Caco-2 (cell line): Measurements from ENCODE around the gene ACSL1. TPM values are rescaled to one million over a fixed set of nuclear protein-coding genes. Genes with fewer than 3 reads are reported as not detected.
A peak's percentile ranks its signal among the peaks of the same experiment; 100 is the strongest.
"Not testable (repeated sequence)": the region's sequence is repeated elsewhere in the genome, so short reads cannot be mapped to it uniquely, and the experiment has no call there.

ENCODE experiments used
- BruUV-seq: library from RNA; stranded (reverse); fragments of 400-500 nt; replicated peaks from 2 replicates; lab custom pipeline; 2021; lab: Mats Ljungman, UMichigan
- CTCF ChIA-PET: fragments of 300-600 bp; sonication (Branson Sonifier 250); formaldehyde crosslinking; loops from one replicate; lab custom pipeline; 2022; ENCODE audit warnings: antibody characterized with exemption; lab: Charles Lee
- POLR2A ChIA-PET: fragments of 300-600 bp; sonication (Branson Sonifier 250); formaldehyde crosslinking; loops from one replicate; lab custom pipeline; 2022; ENCODE audit warnings: antibody characterized with exemption; lab: Charles Lee
- DNase-seq, 2 experiments: peaks; one replicate each; pipeline versions ENCODE4 v3.0.0 to v3.0.0-alpha.2; 2020 to 2022
- H3K27me3 ChIP-seq: replicated peaks from 2 replicates; pipeline ENCODE4 v1.6.0; 2011; ENCODE audit warnings: low read length; ENCODE audit not compliant: control insufficient read depth, insufficient read depth
- H3K36me3 ChIP-seq: 2 replicates; pipeline ENCODE4 v1.5.1; 2011; ENCODE audit warnings: low read length; ENCODE audit not compliant: control insufficient read depth, insufficient read depth
- H3K4me1 ChIP-seq: fragments of 250-450 bp; sonication (Bioruptor Pico); 2 replicates; pipeline ENCODE4 v1.5.1; 2020; ENCODE audit warnings: mild to moderate bottlenecking
- H3K4me3 ChIP-seq: 2 replicates; pipeline ENCODE4 v1.5.1; 2011; ENCODE audit warnings: low read depth, mild to moderate bottlenecking, control low read depth, low read length
- H3K9me3 ChIP-seq: fragments of 250-450 bp; sonication (Bioruptor Pico); 2 replicates; pipeline ENCODE4 v1.5.1; 2020; ENCODE audit warnings: mild to moderate bottlenecking, moderate library complexity
- H3K27ac Mint-ChIP-seq: one replicate; pipeline ENCODE4 v1.8.0; 2022; ENCODE audit warnings: mixed read lengths; ENCODE audit not compliant: unreplicated experiment
- H3K27me3 Mint-ChIP-seq: one replicate; pipeline ENCODE4 v1.8.0; 2022; ENCODE audit warnings: mixed read lengths; ENCODE audit not compliant: insufficient read depth, unreplicated experiment
- H3K36me3 Mint-ChIP-seq: one replicate; pipeline ENCODE4 v1.8.0; 2022; ENCODE audit warnings: mild to moderate bottlenecking, mixed read lengths; ENCODE audit not compliant: insufficient read depth, unreplicated experiment
- H3K4me1 Mint-ChIP-seq: one replicate; pipeline ENCODE4 v1.8.0; 2022; ENCODE audit warnings: low read depth, mixed read lengths; ENCODE audit not compliant: unreplicated experiment
- H3K4me3 Mint-ChIP-seq: one replicate; pipeline ENCODE4 v1.8.0; 2022; ENCODE audit warnings: mild to moderate bottlenecking, moderate library complexity, mixed read lengths; ENCODE audit not compliant: unreplicated experiment
- H3K9me3 Mint-ChIP-seq: one replicate; pipeline ENCODE4 v1.8.0; 2022; ENCODE audit warnings: mixed read lengths; ENCODE audit not compliant: unreplicated experiment
- intact Hi-C: fragments of 100-400 bp; cut with micrococcal nuclease; formaldehyde crosslinking; loops from one replicate; pipeline ENCODE4 v1.10.0; 2022; ENCODE audit not compliant: unreplicated experiment
- total RNA-seq: library from RNA; stranded (reverse); gene quantifications from 2 replicates; pipeline ENCODE4 v1.2.3, GENCODE V29; 2022
- TF ChIP-seq, protein P1 (sequence below), 2 experiments: fragments of 200-600 bp in 1 of 2; IDR thresholded peaks; 1 replicate in 1 of 2; 2 replicates in 1 of 2; pipeline versions ENCODE4 v1.5.1 to v1.8.0; 2011 to 2022; ENCODE audit warnings: antibody characterized with exemption in 1 of 2, control low read depth in 1 of 2, inconsistent platforms in 1 of 2, low read depth in 1 of 2, low read length in 1 of 2, mild to moderate bottlenecking in 1 of 2, moderate library complexity in 1 of 2; ENCODE audit not compliant: insufficient read depth in 1 of 2, severe bottlenecking in 1 of 2, unreplicated experiment in 1 of 2

Gene ACSL1
- total RNA-seq, 1 experiment from 2014 or later = 100 TPM

DNA sequence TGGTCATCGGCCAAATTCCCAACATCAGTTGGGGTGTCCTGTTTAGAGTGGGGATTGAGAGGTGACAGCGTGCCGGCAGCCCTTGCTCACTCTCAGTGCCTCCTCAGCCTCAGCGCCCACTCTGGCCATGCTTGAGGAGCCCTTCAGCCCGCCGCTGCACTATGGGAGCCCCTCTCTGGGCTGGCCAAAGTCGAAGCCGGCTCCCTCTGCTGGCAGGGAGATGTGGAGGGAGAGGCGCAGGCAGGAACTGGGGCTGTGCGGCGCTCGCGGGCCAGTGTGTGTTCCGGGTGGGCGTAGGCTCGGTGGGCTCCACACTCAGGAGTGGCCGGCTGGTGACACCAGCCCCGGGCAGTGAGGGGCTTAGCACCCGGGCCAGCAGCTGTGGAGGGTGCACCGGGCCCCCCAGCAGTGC is 84.8 kb downstream of the ACSL1 start:
- POLR2A ChIA-PET = no interaction called here
- TF ChIP-seq, protein P1, sequence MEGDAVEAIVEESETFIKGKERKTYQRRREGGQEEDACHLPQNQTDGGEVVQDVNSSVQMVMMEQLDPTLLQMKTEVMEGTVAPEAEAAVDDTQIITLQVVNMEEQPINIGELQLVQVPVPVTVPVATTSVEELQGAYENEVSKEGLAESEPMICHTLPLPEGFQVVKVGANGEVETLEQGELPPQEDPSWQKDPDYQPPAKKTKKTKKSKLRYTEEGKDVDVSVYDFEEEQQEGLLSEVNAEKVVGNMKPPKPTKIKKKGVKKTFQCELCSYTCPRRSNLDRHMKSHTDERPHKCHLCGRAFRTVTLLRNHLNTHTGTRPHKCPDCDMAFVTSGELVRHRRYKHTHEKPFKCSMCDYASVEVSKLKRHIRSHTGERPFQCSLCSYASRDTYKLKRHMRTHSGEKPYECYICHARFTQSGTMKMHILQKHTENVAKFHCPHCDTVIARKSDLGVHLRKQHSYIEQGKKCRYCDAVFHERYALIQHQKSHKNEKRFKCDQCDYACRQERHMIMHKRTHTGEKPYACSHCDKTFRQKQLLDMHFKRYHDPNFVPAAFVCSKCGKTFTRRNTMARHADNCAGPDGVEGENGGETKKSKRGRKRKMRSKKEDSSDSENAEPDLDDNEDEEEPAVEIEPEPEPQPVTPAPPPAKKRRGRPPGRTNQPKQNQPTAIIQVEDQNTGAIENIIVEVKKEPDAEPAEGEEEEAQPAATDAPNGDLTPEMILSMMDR (IDR thresholded peaks at IDR 0.05; ENCODE audit: insufficient read depth in 1 of 2, low read depth in 1 of 2, low read length in 1 of 2, severe bottlenecking in 1 of 2, unreplicated experiment in 1 of 2) = no peak
- DNase-seq = no peak
- Mint-ChIP-seq H3K4me3 (no peak overlapping the region), H3K9me3 (peaks cover 10% of the 10 kb centered on the region), H3K36me3 (no peaks in the 10 kb centered on the region), H3K4me1 (peaks cover 9% of the 10 kb centered on the region), H3K27ac (no peak overlapping the region), H3K27me3 (no peaks in the 10 kb centered on the region)
- Histone ChIP-seq H3K4me1 (peaks cover 6% of the 10 kb centered on the region), H3K36me3 (no peaks in the 10 kb centered on the region), H3K9me3 (0 out of 2 replicates have a peak, but pooled peaks cover 4% of the 10 kb centered on the region), H3K27me3 (no peaks in the 10 kb centered on the region), H3K4me3 (no peak overlapping the region)
- BruUV-seq = no TSS peak
- CTCF ChIA-PET = interaction anchor here (1.3 kb wide), 1 partner anchor 92 kb away, joined by 3 read pairs; the partner anchor contains the start of gene CASP3
- intact Hi-C loops = loop anchor here (10.0 kb wide), 1 partner anchor 164 kb away; no protein-coding TSS in a partner anchor

DNA sequence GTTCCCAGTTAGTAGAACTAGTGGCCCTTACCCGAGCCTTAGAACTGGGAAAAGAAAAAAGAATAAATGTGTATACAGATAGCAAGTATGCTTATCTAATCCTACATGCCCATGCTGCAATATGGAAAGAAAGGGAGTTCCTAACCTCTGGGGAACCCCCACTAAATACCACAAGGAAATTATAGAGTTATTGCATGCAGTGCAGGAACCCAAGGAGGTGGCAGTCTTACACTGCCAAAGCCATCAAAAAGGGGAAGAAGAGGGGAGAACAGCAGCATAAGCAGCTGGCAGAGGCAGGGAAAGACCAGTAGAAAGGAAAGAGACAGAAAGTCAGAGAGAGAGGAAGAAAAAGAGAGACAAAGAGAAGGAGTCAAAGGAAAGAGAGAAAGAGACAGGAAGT is 86.2 kb downstream of the ACSL1 start:
- H3K4me1 ChIP-seq, H3K27ac Mint-ChIP-seq, H3K4me3 ChIP-seq, H3K36me3 ChIP-seq, DNase-seq, H3K27me3 ChIP-seq, H3K9me3 ChIP-seq, BruUV-seq, H3K36me3 Mint-ChIP-seq, H3K27me3 Mint-ChIP-seq, H3K4me1 Mint-ChIP-seq, CTCF ChIA-PET, H3K4me3 Mint-ChIP-seq, POLR2A ChIA-PET: not testable (repeated sequence)
- H3K9me3 Mint-ChIP-seq = peaks cover 10% of the 10 kb centered on the region
- intact Hi-C loops = loop anchor here (10.0 kb wide), 2 partner anchors 265 to 475 kb away; partner anchors contain the start of gene IRF2

DNA sequence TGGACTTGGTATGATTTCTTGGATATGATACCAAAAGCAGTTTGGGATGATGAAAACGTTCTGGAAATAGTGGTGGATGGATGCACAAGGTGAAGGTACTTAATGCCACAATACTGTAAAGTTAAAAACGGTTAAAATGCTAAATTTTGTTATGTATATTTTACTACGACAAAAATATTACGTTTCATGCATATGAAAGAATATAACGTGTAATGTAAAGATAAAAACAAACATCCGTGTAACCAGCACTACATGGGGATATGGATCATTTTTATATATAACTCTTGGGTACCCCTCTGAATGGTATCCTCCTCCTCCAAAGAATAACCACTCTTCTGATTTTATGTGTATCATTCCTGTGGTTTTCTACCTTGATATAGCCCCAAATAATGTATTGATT is 91.0 kb downstream of the ACSL1 start:
- no peaks in the 10 kb centered on the region for H3K9me3 ChIP-seq
- no peak for DNase-seq
- Mint-ChIP-seq H3K9me3 (peaks cover 5% of the 10 kb centered on the region), H3K4me1 (peaks cover 4% of the 10 kb centered on the region), H3K27me3 (no peaks in the 10 kb centered on the region), H3K4me3 (peak overlapping the region; percentile 99), H3K36me3 (peaks cover 28% of the 10 kb centered on the region), H3K27ac (no peak overlapping the region)
- H3K4me1 ChIP-seq = no peaks in the 10 kb centered on the region
- intact Hi-C loops = loop anchor here (1.0 to 10.0 kb wide), 4 partner anchors 13 to 470 kb away; partner anchors contain the start of genes CASP3, IRF2 and PRIMPOL
- CTCF ChIA-PET = interaction anchor here (0.7 to 1.5 kb wide), 6 partner anchors 12 to 447 kb away, joined by 3 to 33 read pairs (median 4); partner anchors contain the start of genes CASP3, HELT and IRF2
- BruUV-seq = TSS peak; percentile 91
- POLR2A ChIA-PET = interaction anchor here (0.9 to 2.1 kb wide), 6 partner anchors 12 to 408 kb away, joined by 3 to 21 read pairs (median 6); partner anchors contain the start of genes CASP3, PRIMPOL and SLC25A4
- H3K27me3 ChIP-seq = no peaks in the 10 kb centered on the region
- peak overlapping the region; percentile 17 for H3K4me3 ChIP-seq
- H3K36me3 ChIP-seq = no peaks in the 10 kb centered on the region
- TF ChIP-seq, protein P1 (IDR thresholded peaks at IDR 0.05; ENCODE audit: insufficient read depth in 1 of 2, low read depth in 1 of 2, low read length in 1 of 2, severe bottlenecking in 1 of 2, unreplicated experiment in 1 of 2) = no peak
